MM.1S (cell line): ENCODE results near the gene UQCRQ.
A peak's percentile ranks its signal among the peaks of the same experiment; 100 is the strongest.

Experiments
- DNase-seq: peaks from one replicate; pipeline ENCODE4 v3.0.0-alpha.2; 2015
- H2AFZ ChIP-seq: fragments of 300-600 bp; sonication (generic); 2 replicates; pipeline ENCODE4 v1.6.0; 2016; ENCODE audit warnings: antibody characterized with exemption, low read length
- H3F3A ChIP-seq: fragments of 300-600 bp; sonication (generic); 2 replicates; pipeline ENCODE4 v1.6.1; 2016; ENCODE audit warnings: mild to moderate bottlenecking, antibody characterized with exemption, low read length, moderate library complexity, mixed read lengths; ENCODE audit not compliant: insufficient read depth
- H3K27ac ChIP-seq: fragments of 300-600 bp; sonication (generic); 2 replicates; pipeline ENCODE4 v1.5.1; 2016; ENCODE audit warnings: mild to moderate bottlenecking, low read length
- H3K27me3 ChIP-seq: fragments of 300-600 bp; sonication (generic); replicated peaks from 2 replicates; pipeline ENCODE4 v1.6.0; 2016; ENCODE audit warnings: low read length; ENCODE audit not compliant: insufficient read depth
- H3K36me3 ChIP-seq: fragments of 300-600 bp; sonication (generic); replicated peaks from 2 replicates; pipeline ENCODE4 v1.6.1; 2016; ENCODE audit warnings: mild to moderate bottlenecking, low read length, mixed read lengths; ENCODE audit not compliant: insufficient read depth
- H3K4me1 ChIP-seq: fragments of 300-600 bp; sonication (generic); 2 replicates; pipeline ENCODE4 v1.6.1; 2016; ENCODE audit warnings: low read length, mixed read lengths
- H3K4me2 ChIP-seq: fragments of 300-600 bp; sonication (generic); 2 replicates; pipeline ENCODE4 v1.6.0; 2016; ENCODE audit warnings: low read depth, low read length
- H3K4me3 ChIP-seq: fragments of 300-600 bp; sonication (generic); 2 replicates; pipeline ENCODE4 v1.5.1; 2016; ENCODE audit warnings: low read length, mixed read lengths
- H3K79me2 ChIP-seq: fragments of 300-600 bp; sonication (generic); 2 replicates; pipeline ENCODE4 v1.6.1; 2016; ENCODE audit warnings: mixed run types, low read length, mixed read lengths
- H3K9ac ChIP-seq: fragments of 300-600 bp; sonication (generic); 2 replicates; pipeline ENCODE4 v1.6.1; 2016; ENCODE audit warnings: low read length, mixed read lengths
- H3K9me2 ChIP-seq: fragments of 300-600 bp; sonication (generic); replicated peaks from 2 replicates; pipeline ENCODE4 v1.6.1; 2016; ENCODE audit warnings: mild to moderate bottlenecking, low read length, mixed read lengths; ENCODE audit not compliant: insufficient read depth
- H3K9me3 ChIP-seq: fragments of 300-600 bp; sonication (generic); replicated peaks from 2 replicates; pipeline ENCODE4 v1.6.1; 2016; ENCODE audit warnings: mild to moderate bottlenecking, low read length, mixed read lengths; ENCODE audit not compliant: insufficient read depth
- H4K20me1 ChIP-seq: fragments of 300-600 bp; sonication (generic); 2 replicates; pipeline ENCODE4 v1.6.1; 2016; ENCODE audit warnings: mild to moderate bottlenecking, low read length, moderate library complexity, mixed read lengths; ENCODE audit not compliant: insufficient read depth
- EZH2 ChIP-seq: fragments of 300-600 bp; sonication (generic); optimal IDR thresholded peaks from 2 replicates; pipeline ENCODE3; 2017; ENCODE audit warnings: low read depth, mild to moderate bottlenecking, antibody characterized with exemption, low read length, mixed read lengths
- EZH2phosphoT487 ChIP-seq: fragments of 300-600 bp; sonication (generic); IDR thresholded peaks from 2 replicates; pipeline ENCODE4 v1.6.1; 2018; ENCODE audit warnings: antibody characterized with exemption, low read length
- TF ChIP-seq, protein P1 (sequence below): fragments of 300-600 bp; sonication (generic); IDR thresholded peaks from 2 replicates; pipeline ENCODE4 v1.5.1; 2016; ENCODE audit warnings: antibody characterized with exemption, low read length, mixed read lengths

The UQCRQ gene

DNA sequence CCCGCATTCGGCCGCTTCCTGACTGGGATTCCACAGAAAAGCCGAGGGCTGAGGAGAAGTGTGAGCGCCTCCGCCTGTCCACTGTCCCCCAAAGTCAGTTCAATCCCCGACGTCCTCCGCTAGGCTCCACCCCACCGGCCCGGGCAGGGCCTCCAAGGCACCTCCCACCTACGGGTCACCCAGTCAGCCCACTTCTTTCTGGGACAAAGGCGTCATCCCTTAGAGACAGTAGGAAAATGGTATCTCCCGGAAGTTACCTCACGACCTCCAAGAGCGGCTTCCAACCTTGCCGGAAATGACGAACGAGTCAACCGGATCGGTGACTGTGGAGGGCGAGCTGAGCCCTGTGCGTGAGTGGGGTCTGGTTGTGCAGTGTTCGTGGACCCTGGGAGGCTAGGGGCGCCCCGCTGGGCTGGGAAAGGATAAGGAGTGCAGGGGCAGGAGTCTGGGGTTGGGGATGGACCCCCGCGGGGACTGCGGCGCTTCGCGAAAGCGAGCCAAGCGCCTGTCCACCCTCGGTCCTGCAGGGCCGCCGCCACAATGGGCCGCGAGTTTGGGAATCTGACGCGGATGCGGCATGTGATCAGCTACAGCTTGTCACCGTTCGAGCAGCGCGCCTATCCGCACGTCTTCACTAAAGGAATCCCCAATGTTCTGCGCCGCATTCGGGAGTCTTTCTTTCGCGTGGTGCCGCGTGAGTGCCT is at the start of gene UQCRQ, which contains the start of gene GDF9:
Gene UQCRQ, plus strand, starts transcription at position 301 of the 704 bp plus-strand sequence. Its CDS starts 240 bp downstream, at position 541.
Gene GDF9, minus strand, starts transcription at position 128 of the 704 bp plus-strand sequence. CDS start 1,936 bp downstream, outside the sequence.
- peak within 1 kb of the TSS; percentile 89 for H3K9ac ChIP-seq
- H3K9me2 ChIP-seq, result no peaks in the 10 kb centered on the region
- peak within 1 kb of the TSS; percentile 67 for H3K27ac ChIP-seq
- no peaks in the 10 kb centered on the region for H4K20me1 ChIP-seq
- H3K9me3 ChIP-seq, result no peaks in the 10 kb centered on the region
- TF ChIP-seq EZH2phosphoT487, result no peak
- no peak for TF ChIP-seq EZH2
- TF ChIP-seq, protein P1, sequence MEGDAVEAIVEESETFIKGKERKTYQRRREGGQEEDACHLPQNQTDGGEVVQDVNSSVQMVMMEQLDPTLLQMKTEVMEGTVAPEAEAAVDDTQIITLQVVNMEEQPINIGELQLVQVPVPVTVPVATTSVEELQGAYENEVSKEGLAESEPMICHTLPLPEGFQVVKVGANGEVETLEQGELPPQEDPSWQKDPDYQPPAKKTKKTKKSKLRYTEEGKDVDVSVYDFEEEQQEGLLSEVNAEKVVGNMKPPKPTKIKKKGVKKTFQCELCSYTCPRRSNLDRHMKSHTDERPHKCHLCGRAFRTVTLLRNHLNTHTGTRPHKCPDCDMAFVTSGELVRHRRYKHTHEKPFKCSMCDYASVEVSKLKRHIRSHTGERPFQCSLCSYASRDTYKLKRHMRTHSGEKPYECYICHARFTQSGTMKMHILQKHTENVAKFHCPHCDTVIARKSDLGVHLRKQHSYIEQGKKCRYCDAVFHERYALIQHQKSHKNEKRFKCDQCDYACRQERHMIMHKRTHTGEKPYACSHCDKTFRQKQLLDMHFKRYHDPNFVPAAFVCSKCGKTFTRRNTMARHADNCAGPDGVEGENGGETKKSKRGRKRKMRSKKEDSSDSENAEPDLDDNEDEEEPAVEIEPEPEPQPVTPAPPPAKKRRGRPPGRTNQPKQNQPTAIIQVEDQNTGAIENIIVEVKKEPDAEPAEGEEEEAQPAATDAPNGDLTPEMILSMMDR, result peak; percentile 22; the same call in 1 of the 2 replicates
- peak within 1 kb of the TSS; percentile 74 for H2AFZ ChIP-seq
- H3K4me3 ChIP-seq, result peak within 1 kb of the TSS; percentile 97
- peak within 1 kb of the TSS; percentile 83 for H3K4me2 ChIP-seq
- H3F3A ChIP-seq, result peaks cover 4% of the 10 kb centered on the region; the same call in 1 of the 2 replicates
- H3K27me3 ChIP-seq, result no peaks in the 10 kb centered on the region
- H3K36me3 ChIP-seq, result peaks cover 8% of the 10 kb centered on the region; the same call in 1 of the 2 replicates
- peaks cover 6% of the 10 kb centered on the region for H3K4me1 ChIP-seq
- DNase-seq, result peak; percentile 99
- peaks cover 31% of the 10 kb centered on the region for H3K79me2 ChIP-seq

DNA sequence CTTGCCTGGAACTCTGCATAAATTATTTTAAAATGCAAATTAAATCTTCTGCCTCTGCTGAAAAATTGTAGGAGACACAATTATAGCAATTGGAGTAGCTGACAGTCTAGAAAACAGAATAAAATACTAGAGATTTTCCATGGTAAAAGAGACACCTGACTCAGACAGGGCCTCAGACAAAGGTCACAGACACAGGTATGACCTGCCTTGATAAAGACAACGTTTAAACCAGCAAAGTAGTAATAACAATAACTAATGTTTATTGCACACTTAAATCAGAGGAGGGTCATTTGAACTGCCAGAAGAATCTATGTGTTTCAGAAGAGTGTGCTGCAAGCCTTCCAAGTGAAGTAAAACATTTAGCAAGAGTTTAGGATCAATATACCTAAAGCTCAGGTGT is 49.4 kb upstream of the UQCRQ start:
- H3K9me3 ChIP-seq, result no peaks in the 10 kb centered on the region
- no peaks in the 10 kb centered on the region; the same call in 1 of the 2 replicates for H3K27me3 ChIP-seq
- H3K9me2 ChIP-seq, result no peaks in the 10 kb centered on the region
- no peaks in the 10 kb centered on the region for H3K36me3 ChIP-seq
- no peak for DNase-seq
- H3K4me1 ChIP-seq, result no peaks in the 10 kb centered on the region
- TF ChIP-seq, protein P1, result no peak
- TF ChIP-seq EZH2phosphoT487 (no peak), EZH2 (no peak)
- H3K4me3 ChIP-seq, result no peak overlapping the region
- H3K27ac ChIP-seq, result no peak overlapping the region
- no peak overlapping the region for H3K4me2 ChIP-seq
- no peak overlapping the region for H2AFZ ChIP-seq
- no peaks in the 10 kb centered on the region for H3F3A ChIP-seq
- no peak overlapping the region for H3K9ac ChIP-seq
- H4K20me1 ChIP-seq, result no peaks in the 10 kb centered on the region
- H3K79me2 ChIP-seq, result no peaks in the 10 kb centered on the region

DNA sequence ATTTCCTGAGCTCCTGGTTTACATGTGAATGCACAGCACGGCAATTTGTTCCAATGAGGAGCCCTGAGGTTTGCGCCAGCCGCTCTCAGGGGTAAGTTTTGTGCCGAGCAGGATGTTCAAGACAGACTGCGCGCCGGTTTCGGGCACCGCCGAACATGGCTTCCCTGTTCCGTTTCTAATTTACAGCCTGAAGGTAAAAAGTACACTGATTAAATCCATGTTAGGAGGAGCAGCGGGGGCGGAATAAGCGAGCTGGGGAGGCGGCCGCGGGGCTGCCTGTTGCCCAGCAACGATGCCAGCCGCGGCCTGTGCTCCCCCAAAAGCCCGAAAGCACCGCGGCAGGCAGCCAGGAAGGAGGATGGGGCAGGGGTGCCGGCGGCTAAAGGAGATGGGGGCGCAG is 47.0 kb upstream of the UQCRQ start:
- no peaks in the 10 kb centered on the region for H3K9me3 ChIP-seq
- no peak overlapping the region for H3K9ac ChIP-seq
- H3F3A ChIP-seq, result no peaks in the 10 kb centered on the region
- no peaks in the 10 kb centered on the region for H3K27me3 ChIP-seq
- TF ChIP-seq EZH2phosphoT487, result no peak
- TF ChIP-seq, protein P1, result no peak
- no peak for TF ChIP-seq EZH2
- H3K79me2 ChIP-seq, result no peaks in the 10 kb centered on the region
- H3K4me1 ChIP-seq, result no peaks in the 10 kb centered on the region
- no peak overlapping the region for H3K27ac ChIP-seq
- DNase-seq, result no peak
- H4K20me1 ChIP-seq, result no peaks in the 10 kb centered on the region
- H3K36me3 ChIP-seq, result no peaks in the 10 kb centered on the region
- no peak overlapping the region for H3K4me2 ChIP-seq
- no peak overlapping the region for H2AFZ ChIP-seq
- H3K4me3 ChIP-seq, result no peak overlapping the region
- no peaks in the 10 kb centered on the region for H3K9me2 ChIP-seq
